ENCODE measurements around the gene MEN1. TPM values are rescaled to one million over a fixed set of nuclear protein-coding genes. Genes with fewer than 3 reads are reported as not detected.

The MEN1 gene
- total and polyA plus RNA-seq, 2 of the 13 experiments (the other 11 are each of a cell fraction or from before 2014, with no cell fraction given): 20.5 to 27.3 TPM

- TF ChIP-seq YY1 (IDR thresholded peaks at IDR 0.05; ENCODE audit: insufficient read depth, insufficient replicate concordance, low read depth, low read length): peak; percentile 92
- no peak for TF ChIP-seq ZBTB40 (IDR thresholded peaks at IDR 0.05)
- no peak; the same call in 1 of the 2 replicates for TF ChIP-seq ZBTB40 (CRISPR knock-in tag; IDR thresholded peaks at IDR 0.05)
- TF ChIP-seq SIX4 (CRISPR knock-in tag; IDR thresholded peaks at IDR 0.05): no peak
- TF ChIP-seq FOSL2 (CRISPR knock-in tag; IDR thresholded peaks at IDR 0.05): no peak
- TF ChIP-seq ZNF496 (CRISPR knock-in tag; IDR thresholded peaks at IDR 0.05; ENCODE audit: insufficient replicate concordance): no peak
- no peak for TF ChIP-seq RNF219 (CRISPR knock-in tag; IDR thresholded peaks at IDR 0.05)
- no peak for TF ChIP-seq ZNF572 (CRISPR knock-in tag; IDR thresholded peaks at IDR 0.05)
- peak; percentile 96 for TF ChIP-seq CHD2 (IDR thresholded peaks at IDR 0.05; ENCODE audit: low read depth, low read length)
- TF ChIP-seq ZNF672 (CRISPR knock-in tag; IDR thresholded peaks at IDR 0.05): no peak
- TF ChIP-seq ZNF557 (CRISPR knock-in tag; IDR thresholded peaks at IDR 0.05): no peak
- TF ChIP-seq ARNTL (CRISPR knock-in tag; IDR thresholded peaks at IDR 0.05): no peak
- peak; percentile 42; the same call in 1 of the 2 replicates for TF ChIP-seq ZNF317 (CRISPR knock-in tag; IDR thresholded peaks at IDR 0.05)
- 0 out of 2 replicates have a peak, but pooled peaks have one; percentile 59 for TF ChIP-seq BCL3 (CRISPR knock-in tag; IDR thresholded peaks at IDR 0.05)
These were observed 31.7 kb downstream of the MEN1 start, which contains the start of gene SF1 (continued) for GRCh38 chr11:64778473-64779298.

Data from HepG2 (cell line).